GM18498 (cell line): Measurements from ENCODE around the gene PRKAG2.

Experiments used
- ATAC-seq: cut with Tn5 transposase; IDR thresholded peaks from one replicate; pipeline ENCODE4 v1.9.1; 2021; ENCODE audit warnings: mild to moderate bottlenecking, moderate library complexity; ENCODE audit not compliant: unreplicated experiment

The PRKAG2 gene

GRCh38 chr7:151732834-151733592 is 143.9 kb downstream of the PRKAG2 start:
- no peak for ATAC-seq

GRCh38 chr7:151732292-151732691 is 144.6 kb downstream of the PRKAG2 start:
- ATAC-seq, result no peak

DNA sequence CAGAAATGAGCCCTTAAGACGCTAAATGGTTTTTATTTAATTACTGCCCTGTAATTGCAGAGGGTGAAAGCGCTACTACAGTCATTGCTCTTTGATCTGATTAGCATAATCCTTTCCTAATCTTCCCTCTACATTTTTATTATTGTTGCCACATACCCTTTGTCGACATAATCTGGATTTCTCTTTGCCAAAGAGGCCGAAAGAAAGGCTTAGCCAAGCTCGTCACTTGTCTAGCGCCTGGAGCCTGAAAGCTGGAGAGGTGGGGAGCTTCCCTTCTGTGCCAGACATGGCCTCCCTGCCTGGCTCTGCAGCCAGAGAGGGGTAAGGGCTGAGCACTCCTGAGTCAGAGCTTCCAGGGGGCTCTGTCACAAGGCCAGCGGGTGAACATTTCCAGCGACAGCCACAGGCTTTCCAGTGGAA is 145.9 kb downstream of the PRKAG2 start:
- no peak for ATAC-seq

DNA sequence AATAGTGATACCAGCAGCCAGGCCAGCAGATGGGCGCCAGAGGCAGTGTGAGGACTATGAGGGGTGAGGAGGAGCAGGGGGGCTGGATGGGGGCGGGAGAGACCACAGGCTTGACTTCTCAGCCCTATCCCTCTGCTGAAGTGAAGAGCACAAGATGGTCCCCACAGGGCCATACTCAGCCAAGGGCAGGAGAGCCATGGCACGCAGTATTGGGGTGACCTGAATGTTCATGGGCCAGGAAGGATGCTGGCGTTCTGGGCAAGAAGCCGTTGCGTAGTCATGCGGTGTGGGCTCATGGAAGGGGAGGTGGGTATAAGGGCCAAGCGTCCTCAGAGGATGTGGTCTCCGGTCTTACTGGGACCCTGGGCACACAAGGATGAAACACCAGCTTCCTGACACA is 146.3 kb downstream of the PRKAG2 start:
- no peak for ATAC-seq

- no peak for ATAC-seq
These were observed 147.4 kb downstream of the PRKAG2 start for GRCh38 chr7:151729521-151729921.

DNA sequence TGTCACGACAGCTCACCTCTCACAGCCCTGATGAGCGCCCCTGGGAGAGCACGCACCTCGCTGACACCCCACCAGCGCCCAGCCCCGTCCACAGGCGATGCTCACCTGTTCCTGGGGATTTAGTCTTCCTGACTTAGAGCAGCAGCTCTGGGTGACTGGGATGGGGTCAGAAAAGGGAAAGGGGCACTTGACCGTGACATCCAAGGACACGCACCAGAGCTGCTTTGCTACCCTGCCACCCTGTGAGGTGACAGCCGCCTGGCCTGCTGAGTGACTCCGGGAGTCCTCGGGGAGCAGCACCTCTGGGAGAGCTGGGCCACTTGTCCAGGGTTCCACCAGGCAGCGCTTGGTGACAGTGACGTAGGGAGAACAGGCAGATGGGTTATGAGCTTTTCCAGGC is 148.2 kb downstream of the PRKAG2 start:
- ATAC-seq, result no peak

- no peak for ATAC-seq
These were observed 148.6 kb downstream of the PRKAG2 start for GRCh38 chr7:151728286-151728660.

- ATAC-seq, result no peak
These were observed 149.2 kb downstream of the PRKAG2 start for GRCh38 chr7:151727579-151728285.

DNA sequence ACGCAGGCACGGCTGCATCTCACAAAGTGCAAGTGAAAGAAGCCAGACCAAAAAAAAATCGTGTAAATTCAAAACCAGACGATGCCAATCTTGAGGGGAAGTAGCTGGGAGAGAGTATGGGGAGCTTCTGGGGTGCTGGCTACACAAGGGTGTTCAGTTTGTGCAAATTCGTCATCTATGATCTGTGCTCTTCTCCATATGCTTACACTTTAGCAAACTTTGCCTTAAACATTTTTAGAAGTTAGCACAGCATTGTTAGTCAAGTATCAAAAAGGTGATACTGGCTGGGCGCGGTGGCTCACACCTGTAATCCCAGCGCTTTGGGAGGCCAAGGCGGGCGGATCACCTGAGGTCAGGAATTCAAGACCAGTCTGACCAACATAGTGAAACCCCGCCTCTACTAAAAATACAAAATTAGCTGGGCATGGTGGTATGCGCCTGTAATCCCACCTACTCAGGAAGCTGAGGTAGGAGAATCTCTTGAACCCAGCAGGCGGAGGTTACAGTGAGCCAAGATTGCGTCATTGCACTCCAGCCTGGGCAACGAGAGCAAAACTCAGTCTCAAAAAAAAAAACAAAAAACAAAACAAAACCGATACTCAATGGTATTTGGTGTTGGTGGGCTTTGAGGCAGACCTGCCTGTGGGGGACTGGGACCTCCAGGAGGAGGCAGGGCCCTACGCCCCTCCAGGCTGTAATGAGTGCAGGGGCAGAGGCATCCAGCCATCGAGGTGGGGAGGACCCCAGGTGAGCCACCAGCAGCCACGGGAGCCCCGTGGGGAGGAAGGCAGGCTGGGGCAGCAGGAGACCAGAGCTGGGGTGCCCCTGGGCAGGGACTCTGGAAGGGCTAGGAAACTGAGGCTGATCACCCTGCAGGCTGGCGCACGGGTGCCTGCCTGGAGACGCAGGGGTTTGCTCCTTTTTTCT is 150.0 kb downstream of the PRKAG2 start:
- ATAC-seq, result no peak

DNA sequence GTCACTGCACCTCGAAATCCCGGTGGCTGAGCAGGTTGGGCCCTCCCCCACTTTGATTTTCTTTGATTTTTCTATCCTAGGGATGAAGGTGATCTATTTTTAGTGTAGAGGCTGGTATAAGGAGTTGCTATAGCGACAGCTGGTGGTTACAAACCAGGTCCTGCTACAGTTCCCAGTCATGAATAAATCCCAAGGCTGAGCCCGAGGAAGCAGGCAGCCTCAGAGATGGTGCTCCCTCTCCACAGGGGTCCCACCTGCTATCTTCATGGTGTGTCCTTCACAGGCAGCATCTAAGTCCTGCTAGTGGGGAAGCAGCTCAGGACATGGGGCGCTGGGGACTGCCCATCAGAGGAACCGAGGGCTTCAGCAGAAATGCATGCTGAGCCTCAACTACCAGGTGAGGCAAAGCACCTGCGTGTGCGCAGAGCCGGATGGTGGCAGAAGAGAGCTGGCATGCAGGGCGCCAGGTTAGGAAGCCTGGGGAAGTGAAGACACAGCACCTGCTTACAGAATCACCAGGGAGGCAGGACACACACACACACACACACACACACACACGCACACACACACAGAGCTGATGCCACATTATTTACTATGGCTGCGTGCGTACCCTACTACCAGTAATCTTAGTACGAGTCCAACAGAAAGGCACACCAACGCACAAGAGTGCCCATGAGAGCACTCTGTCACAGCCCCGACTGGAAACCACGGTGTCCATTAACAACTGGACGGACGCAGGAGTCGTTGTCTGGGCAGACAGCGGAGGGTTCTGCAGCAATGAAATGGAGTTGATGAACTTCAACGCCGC is 150.9 kb downstream of the PRKAG2 start:
- ATAC-seq, result no peak

- ATAC-seq, result no peak
These were observed 151.9 kb downstream of the PRKAG2 start for GRCh38 chr7:151724920-151725584.

DNA sequence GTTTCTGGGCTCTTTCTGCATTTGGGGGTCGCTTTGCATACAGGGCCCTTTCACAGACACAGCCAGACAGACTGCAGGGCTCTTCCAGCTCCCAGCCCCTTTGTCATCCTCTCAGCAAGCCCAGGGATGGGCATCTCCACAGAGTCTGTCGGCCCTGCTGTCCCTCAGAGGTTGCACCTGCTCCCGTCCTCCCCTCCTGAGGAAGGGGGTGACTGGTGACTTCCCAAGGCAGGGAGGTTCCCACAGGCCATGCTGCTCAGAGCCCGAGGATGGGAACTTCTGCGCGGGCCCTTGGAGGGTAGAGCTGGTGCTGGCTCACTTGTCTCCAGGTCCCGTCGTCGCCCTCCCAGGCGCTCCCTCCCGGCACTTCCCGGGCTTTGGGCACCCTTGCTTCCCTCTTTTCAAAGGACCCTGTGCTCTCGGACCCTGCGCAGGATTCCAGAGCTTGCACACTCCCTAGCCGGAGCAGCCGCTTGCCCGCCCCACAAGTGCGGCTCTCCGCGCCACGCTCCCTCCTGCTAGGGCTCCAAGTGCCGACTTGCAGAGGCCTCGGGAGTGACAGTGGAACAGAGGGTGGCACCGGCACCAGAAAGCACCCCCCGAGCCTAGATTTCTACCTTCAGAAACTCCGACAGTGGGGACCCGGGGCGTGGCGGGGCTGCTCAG is 152.5 kb downstream of the PRKAG2 start:
- no peak for ATAC-seq

GRCh38 chr7:151723321-151723720 is 153.6 kb downstream of the PRKAG2 start:
- no peak for ATAC-seq

- ATAC-seq, result no peak
These were observed 154.4 kb downstream of the PRKAG2 start for GRCh38 chr7:151722533-151722932.

DNA sequence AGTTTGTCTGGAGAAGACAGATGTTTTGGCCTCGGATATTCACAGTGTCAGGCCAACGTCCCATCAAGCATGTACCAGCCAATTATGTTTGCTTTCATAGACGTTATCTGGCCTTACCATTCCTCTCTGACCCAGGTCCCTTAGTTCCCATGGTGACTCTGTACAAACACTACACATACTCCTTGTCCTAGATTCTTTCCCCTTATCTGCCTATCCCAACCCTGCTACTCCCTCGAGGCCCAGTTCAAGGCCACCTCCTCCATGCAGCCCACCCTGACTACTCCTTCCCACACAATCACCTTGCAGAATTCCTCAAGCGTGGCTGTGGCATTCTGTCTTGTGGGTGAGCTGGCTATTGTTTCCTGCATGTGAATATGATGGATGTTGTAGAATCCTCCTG is 155.2 kb downstream of the PRKAG2 start:
- ATAC-seq, result no peak

GRCh38 chr7:151721236-151721635 is 155.7 kb downstream of the PRKAG2 start:
- ATAC-seq, result no peak

DNA sequence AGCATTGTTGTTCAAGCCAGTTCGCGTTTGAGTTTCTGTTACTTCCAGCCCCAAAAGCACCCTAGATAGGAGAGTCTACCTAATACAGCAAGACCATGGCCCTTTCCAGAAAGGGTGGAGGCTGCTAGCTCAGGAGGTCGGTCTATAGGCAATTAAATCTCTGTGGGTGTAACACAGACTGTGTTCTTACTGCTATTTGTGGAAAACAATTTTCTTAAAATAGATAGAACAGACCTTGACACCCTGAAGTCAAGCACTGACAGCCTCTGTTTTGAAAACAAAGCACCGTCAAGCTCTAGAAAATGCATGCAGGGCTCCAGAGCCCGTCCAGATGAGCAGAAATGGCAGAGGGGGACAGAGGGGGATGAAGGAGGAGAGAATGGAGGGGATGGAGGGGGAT is 156.6 kb downstream of the PRKAG2 start:
- no peak for ATAC-seq

DNA sequence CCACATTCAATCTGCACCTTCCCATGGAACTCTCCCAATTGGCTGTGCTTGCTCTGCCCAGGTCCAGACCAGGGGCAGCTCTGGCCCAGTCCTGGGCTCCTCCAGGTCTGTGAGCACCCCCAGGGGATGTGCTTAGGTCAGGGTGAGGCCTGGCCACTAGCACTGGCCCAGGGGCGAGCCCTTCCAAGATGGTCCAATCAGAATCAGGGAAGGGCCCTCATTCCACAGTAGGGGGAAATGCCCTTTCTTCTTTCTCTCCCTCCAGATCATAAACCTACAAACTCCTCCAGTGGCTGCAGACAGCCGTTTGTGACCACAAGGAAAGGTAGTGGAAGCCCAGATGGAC is 157.0 kb downstream of the PRKAG2 start:
- ATAC-seq, result no peak

GRCh38 chr7:151719031-151719896 is 157.7 kb downstream of the PRKAG2 start:
- no peak for ATAC-seq
